Adrenal gland (tissue), 12 donors: ENCODE data around the gene GADD45G. TPM values are rescaled to one million over a fixed set of nuclear protein-coding genes. Genes with fewer than 3 reads are reported as not detected.
A peak's percentile ranks its signal among the peaks of the same experiment; 100 is the strongest.

Experiments used
- DNase-seq, 7 donors: peaks; one replicate each; pipeline ENCODE4 v3.0.0-alpha.2; 2019 to 2020
- H3K27ac ChIP-seq, 5 donors: fragments of 200-600 bp; sonication (generic) in 4 of 5; 1 replicate in 3 of 5; 2 replicates in 2 of 5; pipeline versions ENCODE4 v1.5.1 to v1.8.0; 2016 to 2020; ENCODE audit warnings: mild to moderate bottlenecking in 1 of 5
- H3K27me3 ChIP-seq: fragments of 200-600 bp; 2 replicates; pipeline ENCODE4 v1.8.0; 2021
- H3K36me3 ChIP-seq, 2 donors: fragments of 200-600 bp; replicated peaks in 1 of 2; 1 replicate in 1 of 2; 2 replicates in 1 of 2; pipeline versions ENCODE4 v1.5.1 to v1.8.0; 2018 to 2022
- H3K4me1 ChIP-seq, 2 donors: fragments of 200-600 bp; replicated peaks in 1 of 2; 1 replicate in 1 of 2; 2 replicates in 1 of 2; pipeline versions ENCODE4 v1.5.1 to v1.8.0; 2018 to 2021
- H3K4me3 ChIP-seq, 4 donors: fragments of 200-600 bp; sonication (generic) in 3 of 4; one replicate each; pipeline ENCODE4 v1.5.1; 2016 to 2018
- H3K9me3 ChIP-seq, 3 donors: fragments of 200-600 bp; sonication (generic) in 1 of 3; replicated peaks in 1 of 3; 1 replicate in 2 of 3; 2 replicates in 1 of 3; pipeline versions ENCODE4 v1.5.1 to v1.8.0; 2016 to 2021
- CTCF ChIP-seq, 6 experiments: fragments of 450-650 bp in 4 of 6; fragments of 200-600 bp in 2 of 6; sonication (generic) in 1 of 6; IDR thresholded peaks; 1 replicate in 5 of 6; 2 replicates in 1 of 6; pipeline versions ENCODE4 v1.5.1 to v1.8.0; 2016 to 2021; ENCODE audit warnings: antibody characterized with exemption in 6 of 6, mild to moderate bottlenecking in 2 of 6, moderate library complexity in 1 of 6
- POLR2A ChIP-seq, 2 donors: fragments of 450-650 bp; IDR thresholded peaks; one replicate each; pipeline ENCODE4 v1.6.1; 2017; ENCODE audit warnings: antibody characterized with exemption in 2 of 2, mild to moderate bottlenecking in 2 of 2, moderate library complexity in 1 of 2
- WGBS, 4 donors: extraction: QIAGEN DNeasy Blood & Tissue Kit in 2 of 4; methylation state at CpG; one replicate each; pipeline versions ENCODE4 v1.1.5 to v1.1.7; 2013 to 2017; 5-methylcytosine and 5-hydroxymethylcytosine counted together
- intact Hi-C, 2 donors: fragments of 100-400 bp; cut with DNase I; formaldehyde crosslinking; loops; one replicate each; pipeline versions ENCODE4 v1.14.1 to v1.15.0; 2022 to 2023
- polyA plus RNA-seq, 3 donors: library from polyadenylated mRNA; stranded (reverse); fragments of 200-250 nt in 2 of 3; fragments of 350-450 nt in 1 of 3; fragmentation: Illumina TruSeq in 1 of 3; extraction: RNeasy Lipid Tissue Mini Kit (QIAGEN cat#74804) in 1 of 3; gene quantifications; one replicate each; pipeline ENCODE4 v1.2.3, GENCODE V29; 2013 to 2014
- total RNA-seq, 9 donors: library from RNA; depleted of rRNA in 4 of 9; stranded (reverse); fragments of >200 nt in 4 of 9; fragments of 120-200 nt in 1 of 9; fragmentation: NEBNext Ultra II Directional in 1 of 9; extraction: Animal tissue kit (Norgen Biotek cat#: 25700) in 1 of 9; gene quantifications; one replicate each; pipeline versions ENCODE4 v1.1.0 to v1.2.4, GENCODE V29; 2013 to 2023
- donor health status: healthy with polysubstance abuse.
- donor health status: Bipolar disorder and iron deficiency.
- donor health status: DM: yes; HTN: yes; CAD: no.
- donor health status: DM: no; HTN: no; CAD: no.
- donor health status: DM: no; HTN: no; CAD: no.
- donor health status: DM: yes; HTN: yes; CAD: no.

The GADD45G gene
- total and polyA plus RNA-seq, 12 donors, result 3.3 to 294 (median 93.3) TPM

GRCh38 chr9:89642789-89643188 is 38.0 kb downstream of the GADD45G start:
- Histone ChIP-seq H3K27ac (no peak overlapping the region), H3K36me3 (no peaks in the 10 kb centered on the region), H3K27me3 (no peaks in the 10 kb centered on the region), H3K4me3 (no peak overlapping the region), H3K9me3 (no peaks in the 10 kb centered on the region), H3K4me1 (peaks cover 0 to 11% of the 10 kb centered on the region in 2 donors)
- 90 to 94% (median 91%) methylated on average over 6 of the region's 6 CpGs for WGBS, 4 donors
- TF ChIP-seq CTCF (IDR thresholded peaks at IDR 0.05) (no peak), POLR2A (IDR thresholded peaks at IDR 0.05) (no peak)
- no peak for DNase-seq
- intact Hi-C loops, result no loop called here

GRCh38 chr9:89646189-89646939 is 41.6 kb downstream of the GADD45G start:
- Histone ChIP-seq H3K4me3 (no peak overlapping the region), H3K4me1 (peaks cover 0 to 20% of the 10 kb centered on the region in 2 donors), H3K27ac (no peak overlapping the region), H3K9me3 (no peaks in the 10 kb centered on the region), H3K27me3 (no peaks in the 10 kb centered on the region), H3K36me3 (no peaks in the 10 kb centered on the region)
- intact Hi-C loops, result no loop called here
- 95 to 98% (median 96%) methylated on average over 8 of the region's 8 CpGs for WGBS, 4 donors
- no peak for DNase-seq
- no peak for TF ChIP-seq CTCF (IDR thresholded peaks at IDR 0.05)
- TF ChIP-seq POLR2A (IDR thresholded peaks at IDR 0.05), result no peak

GRCh38 chr9:89647366-89648128 is 42.7 kb downstream of the GADD45G start:
- intact Hi-C loops, result no loop called here
- no peak for TF ChIP-seq POLR2A (IDR thresholded peaks at IDR 0.05)
- TF ChIP-seq CTCF (IDR thresholded peaks at IDR 0.05), result no peak
- 82 to 89% (median 83%) methylated on average over 11 to 15 of the region's 15 CpGs for WGBS, 4 donors
- Histone ChIP-seq H3K27me3 (no peaks in the 10 kb centered on the region), H3K4me3 (no peak overlapping the region), H3K4me1 (peaks cover 0 to 20% of the 10 kb centered on the region in 2 donors), H3K27ac (no peak overlapping the region), H3K9me3 (no peaks in the 10 kb centered on the region), H3K36me3 (no peaks in the 10 kb centered on the region)
- peak in 1 of 7 donors; percentile 28 for DNase-seq

- Histone ChIP-seq H3K9me3 (no peaks in the 10 kb centered on the region), H3K27me3 (no peaks in the 10 kb centered on the region), H3K36me3 (no peaks in the 10 kb centered on the region), H3K4me1 (peaks cover 0 to 20% of the 10 kb centered on the region in 2 donors), H3K4me3 (no peak overlapping the region), H3K27ac (peak overlapping the region in 4 of 5 donors; percentile 24 to 87 (median 77))
- intact Hi-C loops, result no loop called here
- TF ChIP-seq CTCF (IDR thresholded peaks at IDR 0.05) (peak in 1 of 6 experiments; percentile 12), POLR2A (IDR thresholded peaks at IDR 0.05) (no peak)
- 41 to 58% (median 52%) methylated on average over 9 to 11 of the region's 11 CpGs for WGBS, 4 donors
- DNase-seq, result no peak
Measured at GRCh38 chr9:89648247-89649000, 43.6 kb downstream of the GADD45G start.
